NCI-H526 treated with DMSO at 0.1 percent for 48 hours (cell line): ENCODE data around the gene SPAG17.

Experiments used
- DNase-seq: peaks from one replicate; lab custom pipeline; 2025; lab: John Stamatoyannopoulos, UW

SPAG17 gene

DNA sequence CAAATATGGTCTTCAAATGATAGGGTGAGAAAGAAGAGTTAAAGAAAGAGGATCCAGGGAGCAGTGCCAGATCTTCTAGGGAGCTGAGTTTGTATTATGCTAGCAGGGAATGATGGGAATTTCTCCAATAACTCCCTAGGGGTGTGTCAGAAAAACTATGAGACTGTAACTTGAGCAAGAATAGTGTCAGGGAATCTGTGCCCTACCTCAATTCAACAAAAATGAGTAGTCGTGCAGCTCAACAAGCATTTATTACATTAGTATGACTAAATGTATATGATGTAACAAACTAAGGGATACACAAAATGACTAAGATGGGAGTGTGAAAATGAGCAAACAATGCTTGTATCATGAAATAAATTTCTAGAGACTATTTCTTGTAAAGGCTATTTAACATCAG lies 24.2 kb downstream of the SPAG17 start:
- DNase-seq = no peak

DNA sequence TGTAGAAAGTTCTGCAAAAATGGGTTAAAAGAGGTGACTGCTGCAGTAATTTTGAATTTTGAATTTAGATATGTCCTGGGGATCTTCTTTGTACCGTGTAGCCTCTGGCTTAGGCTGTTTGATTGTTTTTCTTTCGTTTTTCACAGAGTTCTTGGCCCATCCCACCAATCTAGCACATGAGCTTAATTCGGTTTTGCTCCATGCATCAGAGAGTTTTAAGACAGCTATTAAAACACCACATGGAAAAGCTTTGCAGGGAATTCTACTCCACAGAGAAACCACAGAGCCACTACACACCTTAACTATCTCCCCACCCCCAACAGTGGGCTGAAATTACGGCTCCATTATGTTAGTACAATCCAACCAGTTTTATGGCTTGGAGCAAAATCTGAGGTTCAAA lies 25.5 kb downstream of the SPAG17 start:
- no peak for DNase-seq

DNA sequence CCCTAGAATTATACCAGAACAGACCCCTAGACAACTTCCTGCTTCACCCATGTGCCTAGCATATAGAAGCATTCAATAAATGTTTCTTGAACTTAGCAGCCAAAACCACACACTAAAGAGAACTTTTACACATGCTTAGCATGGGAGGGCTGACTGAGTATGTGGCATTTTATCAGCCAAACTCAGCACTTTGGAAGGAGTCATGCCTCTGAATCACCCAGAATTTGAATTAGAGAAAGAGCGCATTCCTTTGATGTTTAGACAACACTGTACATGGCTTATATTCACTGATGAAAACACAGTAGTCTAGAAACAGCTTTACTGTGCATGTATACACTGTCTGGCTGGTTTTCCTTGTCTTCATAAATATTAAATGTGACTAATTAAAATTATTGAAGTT lies 26.1 kb downstream of the SPAG17 start:
- no peak for DNase-seq

DNA sequence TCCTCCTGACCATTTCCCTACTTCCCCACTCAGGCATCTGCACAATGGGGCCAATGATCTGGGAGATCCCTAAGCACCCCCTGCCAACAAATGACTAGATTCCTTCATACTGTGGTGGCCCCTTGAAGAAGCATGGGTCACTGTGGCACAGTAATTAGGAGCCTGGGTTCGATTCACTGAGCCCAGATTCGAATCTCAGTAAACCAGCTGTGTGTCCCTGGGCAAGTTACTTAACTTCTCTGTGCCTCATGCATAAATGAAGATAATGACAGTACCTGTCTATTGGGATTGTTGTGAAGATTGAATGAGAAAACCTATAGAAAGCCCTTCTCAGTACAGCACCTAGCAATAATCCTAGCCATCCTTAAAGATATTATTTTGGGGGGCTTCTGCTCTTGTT lies 27.5 kb downstream of the SPAG17 start:
- no peak for DNase-seq

DNA sequence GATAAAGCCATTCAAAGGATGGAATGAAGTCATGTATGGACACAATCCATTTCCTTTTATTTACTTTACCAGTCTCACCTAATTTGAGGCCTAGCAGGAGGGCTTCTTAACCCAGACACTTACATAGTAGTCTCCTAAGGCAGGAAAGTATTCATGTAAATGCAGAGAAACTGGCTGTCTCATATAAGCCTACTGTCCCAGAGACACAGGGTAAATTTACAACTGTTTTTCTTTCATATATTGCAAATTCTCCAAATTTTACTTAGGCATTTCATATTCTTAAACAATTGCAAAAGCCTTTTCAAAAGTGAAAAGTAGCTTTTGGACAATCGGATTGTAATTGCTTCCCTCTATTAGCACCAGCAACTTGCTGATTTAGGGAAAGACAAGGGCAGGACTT lies 29.9 kb downstream of the SPAG17 start:
- no peak for DNase-seq

DNA sequence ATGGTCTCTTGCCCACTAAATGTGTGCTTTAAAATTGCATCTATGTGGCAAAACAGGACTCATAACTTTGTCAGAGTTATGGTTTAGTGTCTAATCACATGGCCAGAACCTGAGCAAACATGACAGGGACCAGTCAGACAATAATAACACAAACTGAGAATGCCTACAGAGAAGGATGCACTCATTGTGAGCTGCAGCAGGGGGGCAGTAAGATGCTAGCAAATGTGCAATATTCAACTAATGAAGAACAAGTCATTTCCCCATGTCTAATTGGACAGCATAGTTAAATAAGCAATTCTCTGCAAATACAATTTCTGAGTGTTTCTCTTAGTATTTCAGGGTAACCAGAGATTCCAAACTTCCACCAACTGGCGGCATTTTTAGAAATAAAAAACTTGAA lies 30.8 kb downstream of the SPAG17 start:
- peak; percentile 8 for DNase-seq

DNA sequence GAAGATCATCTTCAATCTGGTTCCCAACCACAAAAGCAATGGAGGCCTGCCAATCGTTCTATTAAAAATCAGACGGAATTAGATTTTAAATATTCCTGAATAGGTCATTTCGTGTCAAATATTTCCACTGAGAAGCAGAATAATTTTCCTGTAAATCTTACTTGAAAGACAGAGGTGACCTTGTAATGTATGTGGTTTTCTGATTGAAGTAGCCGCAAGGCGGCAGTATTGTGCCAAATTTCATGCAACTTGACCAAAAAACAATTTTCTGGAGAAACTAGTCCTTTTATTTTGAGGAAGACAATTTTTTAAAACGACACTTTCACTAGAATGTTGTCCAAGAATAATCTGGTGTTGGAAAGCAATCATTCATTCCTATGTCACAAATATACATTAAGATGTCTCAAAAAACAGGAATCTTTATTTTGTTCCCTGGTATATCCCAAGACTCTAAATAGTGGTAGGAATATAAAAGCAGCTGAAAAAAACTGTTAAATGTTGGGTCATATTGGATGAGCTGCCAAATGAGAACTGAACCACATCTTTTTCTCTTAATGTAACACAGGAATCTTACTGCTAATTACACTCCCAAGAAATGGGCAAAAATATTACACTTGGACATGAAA lies 33.6 kb downstream of the SPAG17 start:
- no peak for DNase-seq

DNA sequence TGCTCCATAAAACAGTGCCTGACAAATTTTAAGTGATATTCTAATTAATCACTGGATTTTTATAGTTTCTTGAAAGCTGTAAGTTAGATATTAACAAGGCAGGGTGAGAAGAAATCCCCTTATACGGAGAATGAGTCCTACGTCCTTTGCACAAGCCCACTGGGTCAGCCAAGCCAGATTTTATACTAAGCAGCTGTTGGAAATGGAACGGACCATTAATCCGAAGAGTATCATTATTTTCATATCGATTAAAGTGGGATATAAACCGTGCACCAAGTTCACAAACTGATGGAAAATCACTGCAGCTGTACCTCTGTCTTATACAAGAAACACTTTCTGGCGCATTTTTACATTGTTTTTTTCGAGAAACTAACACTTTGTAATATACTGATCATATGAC lies 35.2 kb downstream of the SPAG17 start:
- DNase-seq = no peak

DNA sequence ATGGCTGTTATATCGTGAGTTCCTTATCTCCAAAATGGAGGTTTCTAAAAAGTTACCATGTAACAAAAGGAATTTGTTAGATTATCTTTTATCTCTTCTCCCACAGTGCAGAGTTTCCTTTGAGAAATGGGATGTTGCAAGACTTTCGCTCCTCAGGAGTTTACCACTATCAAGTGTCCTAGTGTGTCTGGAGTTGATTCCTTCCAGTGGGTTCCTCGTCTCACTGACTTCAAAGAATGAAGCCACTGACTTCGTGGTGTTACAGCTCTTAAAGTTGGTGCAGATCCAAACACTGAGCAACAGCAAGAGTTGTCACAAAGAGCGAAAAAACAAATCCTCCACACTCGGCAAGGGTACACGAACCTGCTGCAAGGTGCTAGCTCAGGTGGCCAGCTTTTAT lies 37.0 kb downstream of the SPAG17 start:
- DNase-seq = no peak

DNA sequence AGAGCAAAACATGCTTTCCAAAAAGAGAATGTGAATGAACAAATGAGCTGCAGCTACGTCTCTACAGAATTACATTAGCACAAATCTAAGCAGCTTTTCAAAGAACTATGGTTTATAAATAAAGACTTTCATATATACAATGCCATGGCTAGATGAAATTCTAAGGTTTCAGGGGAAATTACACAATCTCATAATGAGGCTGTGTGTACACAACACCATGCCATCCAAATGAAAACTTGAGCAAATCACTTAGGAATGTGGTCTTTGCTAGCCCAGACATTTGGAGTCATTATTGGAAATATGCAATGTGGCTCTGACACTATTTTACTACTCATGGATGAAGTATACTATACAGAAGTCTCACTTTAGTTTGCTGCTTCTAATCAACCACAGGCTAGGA lies 37.5 kb downstream of the SPAG17 start:
- no peak for DNase-seq

DNA sequence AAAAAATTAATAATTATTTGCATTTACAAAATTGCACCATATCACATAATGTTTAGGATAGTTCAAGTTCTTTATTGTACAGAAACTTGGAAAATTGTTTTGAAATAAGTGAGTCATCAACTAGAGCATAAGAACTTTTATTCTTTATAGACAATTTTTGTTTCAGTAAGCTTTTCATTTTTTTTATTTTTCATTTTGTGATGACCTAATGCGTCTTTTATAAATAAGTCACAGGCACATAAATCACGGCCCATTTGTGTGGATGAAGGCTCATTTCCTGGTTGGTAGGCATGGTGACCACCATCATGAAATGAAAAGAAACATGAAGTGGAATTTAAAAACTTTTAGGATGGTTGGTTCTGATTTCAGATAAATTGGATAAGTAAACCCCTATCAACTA lies 39.3 kb downstream of the SPAG17 start:
- no peak for DNase-seq

DNA sequence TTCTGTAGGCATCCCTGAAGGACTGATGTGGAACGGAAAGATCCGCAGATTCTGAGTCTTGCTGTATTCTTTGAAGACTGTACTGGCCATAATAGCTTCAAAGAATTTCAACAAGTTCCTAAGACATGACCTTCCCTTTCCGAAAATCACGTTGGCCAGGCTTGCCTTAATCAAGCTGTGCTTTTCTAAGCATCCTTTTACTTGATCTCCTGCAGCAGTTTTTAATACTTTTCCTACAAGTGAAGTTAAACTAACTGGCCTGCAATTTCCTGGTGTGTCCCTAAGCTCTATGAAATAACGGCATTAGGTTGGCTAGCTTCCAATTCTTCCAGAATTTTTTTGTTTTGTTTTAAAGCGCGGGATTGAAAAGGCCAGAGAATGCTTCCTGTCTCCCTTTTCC lies 40.3 kb downstream of the SPAG17 start:
- DNase-seq = no peak

DNA sequence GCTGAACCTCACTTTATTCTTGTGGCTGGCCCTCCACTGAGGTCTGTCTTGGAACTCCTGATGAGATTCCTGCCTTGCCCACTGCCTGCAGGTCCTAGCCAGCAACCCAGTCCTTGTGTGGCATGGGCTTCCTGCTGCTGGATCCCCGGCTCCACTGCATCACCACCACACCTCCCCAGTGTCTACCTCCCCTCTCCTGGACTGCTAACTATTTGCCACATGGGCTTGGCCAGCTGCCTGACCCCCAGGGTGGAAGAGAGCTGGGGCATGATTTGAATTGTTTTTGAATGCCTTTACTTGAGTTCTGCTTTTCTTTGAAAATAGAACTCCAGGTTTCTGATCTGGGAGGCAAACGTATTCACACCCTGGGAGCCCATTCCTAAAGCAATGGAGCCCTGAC lies 41.2 kb downstream of the SPAG17 start:
- DNase-seq = no peak

DNA sequence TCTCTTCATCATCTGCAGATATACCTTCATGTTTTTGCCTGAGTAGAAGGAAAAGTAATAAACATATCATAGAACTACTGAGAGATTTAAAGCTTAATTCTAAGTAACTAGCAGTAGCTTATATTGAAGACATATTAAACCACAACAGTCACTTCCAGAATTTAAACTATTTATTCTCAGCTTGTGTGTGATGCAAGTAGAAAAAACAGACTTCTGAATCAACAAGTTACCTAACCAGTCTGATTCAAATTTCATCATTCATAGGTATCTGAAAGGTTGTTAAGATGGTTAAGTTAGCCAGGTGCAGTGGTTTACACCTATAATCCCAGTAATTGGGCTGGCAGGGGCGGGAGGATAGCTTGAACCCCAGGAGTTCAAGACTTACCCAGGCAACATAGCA lies 41.9 kb downstream of the SPAG17 start:
- no peak for DNase-seq

DNA sequence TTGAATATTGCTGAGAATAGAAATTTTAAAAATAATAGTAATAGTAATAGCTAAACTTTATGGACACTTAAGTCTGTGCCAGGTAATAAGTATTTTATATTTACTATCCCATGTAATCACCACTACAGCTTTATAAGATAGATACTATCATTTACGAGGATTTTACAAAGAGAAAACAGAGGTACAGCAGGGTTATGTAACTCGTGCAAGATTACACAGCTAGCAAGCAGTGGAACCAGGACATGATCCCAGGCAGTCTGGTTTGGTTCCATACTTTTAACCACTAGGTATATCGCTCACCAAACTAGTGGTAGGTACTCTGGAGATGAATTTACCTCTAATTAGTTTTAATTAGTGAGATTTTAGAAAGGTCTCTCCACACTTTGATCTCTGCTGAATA lies 42.5 kb downstream of the SPAG17 start:
- no peak for DNase-seq

DNA sequence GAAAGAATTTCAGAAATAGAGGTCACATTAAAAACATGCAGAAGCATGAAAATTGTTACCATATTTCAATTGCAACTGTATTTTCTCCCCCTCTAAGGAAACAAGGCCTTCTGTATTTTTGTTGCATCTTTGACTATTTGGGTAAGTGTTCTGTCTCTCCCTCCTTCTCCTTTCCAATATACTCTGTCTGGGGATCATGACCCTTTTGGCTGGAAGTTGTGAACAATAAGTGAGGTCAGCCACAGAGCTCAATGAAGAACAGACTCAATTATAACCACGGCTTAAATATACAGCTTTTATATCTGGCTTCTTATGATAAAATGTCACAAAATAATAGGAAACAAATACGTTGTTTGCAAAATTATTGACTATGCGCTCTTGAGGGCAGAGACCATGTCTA lies 47.1 kb downstream of the SPAG17 start:
- no peak for DNase-seq

DNA sequence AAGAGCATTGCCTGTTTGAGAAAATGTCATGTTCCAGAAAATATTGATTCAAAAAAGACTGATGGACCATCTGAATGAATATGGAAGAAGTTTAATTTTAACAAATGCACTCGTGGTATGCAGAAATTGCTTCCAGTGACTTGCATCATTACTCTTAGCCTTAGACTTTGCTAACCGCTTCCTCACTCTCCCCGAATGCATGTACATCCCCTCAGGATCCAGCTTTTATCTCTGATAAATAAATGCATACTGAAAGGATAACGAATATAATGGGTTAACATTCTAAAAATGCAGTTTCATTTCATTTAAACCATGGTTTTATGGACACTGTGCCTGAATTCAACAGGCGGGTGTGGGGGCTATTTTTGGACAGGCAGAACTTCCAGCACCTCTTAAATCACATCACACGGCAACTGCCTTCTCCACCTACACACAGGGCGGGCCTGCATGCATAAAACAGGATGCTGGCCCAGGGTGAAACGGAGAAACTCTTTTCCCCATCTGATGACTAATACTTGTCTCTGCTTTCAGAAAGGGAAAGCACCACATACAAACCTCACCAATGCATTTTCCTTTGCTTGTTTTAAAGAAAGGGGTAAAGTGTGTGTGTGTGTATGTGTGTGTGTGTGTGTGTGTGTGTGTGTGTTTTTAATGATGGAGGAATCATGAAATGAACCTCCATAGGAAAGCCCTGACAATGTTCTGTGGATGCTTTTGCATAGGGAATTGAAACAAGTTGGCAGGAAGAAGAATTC lies 48.7 kb downstream of the SPAG17 start:
- DNase-seq = no peak

DNA sequence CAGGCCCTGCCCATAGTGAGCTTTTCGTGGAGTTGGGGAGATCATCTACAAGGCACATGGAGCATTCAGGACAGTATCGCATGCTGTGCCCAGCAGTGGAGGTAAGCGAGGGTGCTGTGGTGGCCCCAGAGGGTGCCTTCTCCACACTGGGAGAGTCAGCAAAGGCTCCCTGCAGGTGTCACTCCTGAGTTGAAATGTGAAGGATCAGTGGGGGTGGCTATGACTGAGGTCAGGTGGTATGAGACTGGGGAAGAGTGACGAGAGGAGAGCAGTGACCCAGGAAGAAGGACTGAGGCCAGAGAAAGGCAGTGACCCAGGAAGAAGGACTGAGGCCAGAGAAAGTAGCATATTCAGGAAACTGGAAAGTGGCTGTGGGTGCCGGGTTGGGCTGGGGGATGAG lies 53.0 kb downstream of the SPAG17 start:
- no peak for DNase-seq

DNA sequence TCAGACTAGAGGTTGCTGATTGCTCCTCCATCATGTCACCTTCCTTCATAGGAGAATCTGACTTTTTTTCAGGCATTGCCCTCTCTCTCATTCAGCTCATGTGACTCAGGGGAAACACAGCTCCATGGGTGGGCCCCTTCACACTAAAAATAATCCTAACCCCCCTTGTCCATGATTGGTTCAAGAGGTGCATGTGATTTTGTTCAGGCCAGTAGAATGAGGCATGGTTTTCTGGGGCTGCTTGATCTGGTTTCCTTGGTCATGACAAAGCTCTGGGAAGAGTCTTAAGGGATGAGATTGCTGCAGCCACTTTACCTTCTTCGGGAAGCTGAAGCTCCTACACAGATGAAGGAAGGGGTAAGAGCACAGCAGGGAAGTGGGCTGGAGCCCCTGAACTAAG lies 56.3 kb downstream of the SPAG17 start:
- DNase-seq = no peak

DNA sequence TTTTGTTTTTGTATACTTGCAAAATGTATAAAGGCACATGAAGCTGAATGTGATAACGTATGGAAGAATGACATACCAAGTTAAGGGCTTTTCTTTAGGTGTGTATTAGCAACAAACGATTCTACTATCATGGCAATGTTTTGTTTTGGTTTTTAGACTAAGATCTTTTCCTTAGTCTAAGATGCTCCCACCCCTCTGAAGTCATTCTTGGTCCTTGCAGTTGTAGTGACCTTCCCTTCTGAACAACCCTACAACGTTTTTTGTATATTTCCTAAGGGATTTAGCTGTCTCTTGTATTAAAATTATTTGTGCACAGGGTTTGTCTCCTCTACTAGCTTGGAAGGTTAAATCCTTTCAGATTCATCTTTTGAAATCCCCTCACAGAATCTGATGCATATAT lies 61.0 kb downstream of the SPAG17 start:
- no peak for DNase-seq

DNA sequence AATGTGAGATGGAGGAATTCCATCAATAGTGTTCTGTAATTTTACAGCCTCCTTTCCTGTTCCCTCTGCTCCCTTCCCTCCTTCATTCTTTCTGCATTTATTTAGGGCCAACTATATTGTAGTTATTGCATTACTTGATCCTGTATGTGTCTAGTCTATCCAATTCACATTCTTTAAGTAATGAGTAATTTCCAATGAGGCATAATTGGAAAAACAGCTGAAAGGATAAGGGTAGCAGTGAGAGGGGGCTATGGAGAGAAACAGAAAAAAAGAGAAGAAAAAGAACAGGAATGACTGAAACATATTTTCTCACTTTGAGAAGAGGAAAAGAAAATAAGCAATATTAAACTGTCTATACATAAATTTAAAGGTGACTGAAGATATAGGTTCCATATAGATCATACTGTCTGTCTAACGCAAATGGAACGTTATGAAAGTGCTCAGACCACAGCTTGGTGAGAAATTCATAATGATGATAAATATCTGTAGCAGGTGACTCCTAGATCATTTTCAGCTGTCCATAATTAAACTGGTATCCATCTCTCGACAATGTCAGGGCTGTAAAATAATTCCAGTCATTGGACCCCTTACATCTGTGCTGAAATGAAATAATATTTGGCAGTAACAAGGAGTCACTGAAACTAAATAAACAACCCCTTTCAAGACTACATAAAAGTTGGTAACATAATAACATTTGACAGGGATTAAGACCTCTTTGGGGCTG lies 61.8 kb downstream of the SPAG17 start:
- no peak for DNase-seq

DNA sequence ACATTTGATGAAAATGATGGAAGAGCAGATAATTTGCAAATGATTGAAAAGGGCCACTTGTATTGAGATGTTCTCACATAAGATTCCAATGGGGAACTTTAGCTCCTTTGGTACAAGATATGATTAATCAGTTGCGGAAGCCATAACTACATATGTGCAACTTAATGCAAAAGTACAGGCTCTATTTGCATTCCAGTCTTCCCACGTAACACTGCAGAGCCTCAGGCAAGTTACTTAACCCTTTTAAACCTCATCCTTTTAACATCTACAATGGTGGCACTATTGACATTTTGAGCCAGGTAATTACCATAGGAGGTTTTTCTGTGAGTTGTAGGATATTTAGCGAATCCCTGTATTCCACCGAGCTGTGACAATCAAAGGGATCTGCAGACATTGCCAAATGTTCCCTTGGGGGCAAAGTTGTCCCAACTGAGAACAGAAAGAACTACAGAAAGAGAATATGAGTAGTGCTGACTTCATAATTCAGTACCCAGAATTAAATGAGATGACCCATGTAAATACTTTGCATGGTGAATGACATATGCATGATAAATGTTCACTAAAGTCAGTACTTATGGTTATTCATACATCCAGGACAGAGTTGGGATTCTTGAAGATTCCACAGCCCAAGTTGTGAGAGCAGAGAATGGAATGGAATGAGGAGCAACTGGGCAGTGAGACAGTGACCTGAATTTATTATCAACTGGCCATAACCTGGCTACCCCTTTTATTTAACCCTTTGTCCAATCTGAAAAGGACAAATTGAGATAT lies 62.6 kb downstream of the SPAG17 start:
- no peak for DNase-seq
